Panc1 (cell line): ENCODE measurements around the gene CABLES2.

Experiments used
- POLR2AphosphoS5 ChIP-seq: IDR thresholded peaks from 2 replicates; pipeline ENCODE4 v1.6.1; 2012; ENCODE audit warnings: mild to moderate bottlenecking, low read depth, low read length, moderate library complexity
- SIN3A ChIP-seq: IDR thresholded peaks from 2 replicates; pipeline ENCODE4 v1.6.1; 2012; ENCODE audit warnings: low read depth, mild to moderate bottlenecking, low read length, moderate library complexity, borderline replicate concordance; ENCODE audit not compliant: insufficient read depth
- TF ChIP-seq, protein P1 (sequence below): fragments of 450-650 bp; IDR thresholded peaks from 2 replicates; pipeline ENCODE4 v1.5.1; 2017; ENCODE audit warnings: mild to moderate bottlenecking
- TF ChIP-seq, protein P2 (sequence below), 2 experiments: IDR thresholded peaks; 2 replicates each; pipeline ENCODE4 v1.6.1; 2011 to 2012; ENCODE audit warnings: low read depth in 2 of 2, control low read depth in 1 of 2, low read length in 1 of 2, mild to moderate bottlenecking in 1 of 2, moderate library complexity in 1 of 2; ENCODE audit not compliant: insufficient read depth in 1 of 2

DNA sequence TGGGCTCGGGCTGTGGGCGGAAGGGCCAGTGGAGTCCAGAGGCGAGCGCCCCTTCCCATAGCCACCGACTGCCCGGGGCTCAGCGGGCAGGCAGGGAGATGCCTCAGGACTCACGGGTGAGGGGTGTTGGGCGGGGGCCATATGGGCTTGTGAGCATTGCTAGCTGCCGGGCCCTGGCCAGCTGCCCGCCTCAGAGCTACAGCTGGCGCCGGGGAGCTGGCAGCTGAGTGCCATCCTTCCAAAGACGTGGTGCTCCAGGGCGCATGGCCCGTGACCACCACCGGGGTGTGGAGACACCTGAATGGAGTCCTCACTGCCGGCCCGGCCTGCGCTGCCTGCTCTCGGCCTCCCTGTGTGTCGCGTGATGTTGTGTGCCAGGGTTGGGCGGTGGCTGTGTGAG lies 30.8 kb upstream of the CABLES2 start:
- TF ChIP-seq, protein P1, sequence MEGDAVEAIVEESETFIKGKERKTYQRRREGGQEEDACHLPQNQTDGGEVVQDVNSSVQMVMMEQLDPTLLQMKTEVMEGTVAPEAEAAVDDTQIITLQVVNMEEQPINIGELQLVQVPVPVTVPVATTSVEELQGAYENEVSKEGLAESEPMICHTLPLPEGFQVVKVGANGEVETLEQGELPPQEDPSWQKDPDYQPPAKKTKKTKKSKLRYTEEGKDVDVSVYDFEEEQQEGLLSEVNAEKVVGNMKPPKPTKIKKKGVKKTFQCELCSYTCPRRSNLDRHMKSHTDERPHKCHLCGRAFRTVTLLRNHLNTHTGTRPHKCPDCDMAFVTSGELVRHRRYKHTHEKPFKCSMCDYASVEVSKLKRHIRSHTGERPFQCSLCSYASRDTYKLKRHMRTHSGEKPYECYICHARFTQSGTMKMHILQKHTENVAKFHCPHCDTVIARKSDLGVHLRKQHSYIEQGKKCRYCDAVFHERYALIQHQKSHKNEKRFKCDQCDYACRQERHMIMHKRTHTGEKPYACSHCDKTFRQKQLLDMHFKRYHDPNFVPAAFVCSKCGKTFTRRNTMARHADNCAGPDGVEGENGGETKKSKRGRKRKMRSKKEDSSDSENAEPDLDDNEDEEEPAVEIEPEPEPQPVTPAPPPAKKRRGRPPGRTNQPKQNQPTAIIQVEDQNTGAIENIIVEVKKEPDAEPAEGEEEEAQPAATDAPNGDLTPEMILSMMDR: no peak
- TF ChIP-seq SIN3A: no peak
- no peak for TF ChIP-seq POLR2AphosphoS5
- TF ChIP-seq, protein P2, sequence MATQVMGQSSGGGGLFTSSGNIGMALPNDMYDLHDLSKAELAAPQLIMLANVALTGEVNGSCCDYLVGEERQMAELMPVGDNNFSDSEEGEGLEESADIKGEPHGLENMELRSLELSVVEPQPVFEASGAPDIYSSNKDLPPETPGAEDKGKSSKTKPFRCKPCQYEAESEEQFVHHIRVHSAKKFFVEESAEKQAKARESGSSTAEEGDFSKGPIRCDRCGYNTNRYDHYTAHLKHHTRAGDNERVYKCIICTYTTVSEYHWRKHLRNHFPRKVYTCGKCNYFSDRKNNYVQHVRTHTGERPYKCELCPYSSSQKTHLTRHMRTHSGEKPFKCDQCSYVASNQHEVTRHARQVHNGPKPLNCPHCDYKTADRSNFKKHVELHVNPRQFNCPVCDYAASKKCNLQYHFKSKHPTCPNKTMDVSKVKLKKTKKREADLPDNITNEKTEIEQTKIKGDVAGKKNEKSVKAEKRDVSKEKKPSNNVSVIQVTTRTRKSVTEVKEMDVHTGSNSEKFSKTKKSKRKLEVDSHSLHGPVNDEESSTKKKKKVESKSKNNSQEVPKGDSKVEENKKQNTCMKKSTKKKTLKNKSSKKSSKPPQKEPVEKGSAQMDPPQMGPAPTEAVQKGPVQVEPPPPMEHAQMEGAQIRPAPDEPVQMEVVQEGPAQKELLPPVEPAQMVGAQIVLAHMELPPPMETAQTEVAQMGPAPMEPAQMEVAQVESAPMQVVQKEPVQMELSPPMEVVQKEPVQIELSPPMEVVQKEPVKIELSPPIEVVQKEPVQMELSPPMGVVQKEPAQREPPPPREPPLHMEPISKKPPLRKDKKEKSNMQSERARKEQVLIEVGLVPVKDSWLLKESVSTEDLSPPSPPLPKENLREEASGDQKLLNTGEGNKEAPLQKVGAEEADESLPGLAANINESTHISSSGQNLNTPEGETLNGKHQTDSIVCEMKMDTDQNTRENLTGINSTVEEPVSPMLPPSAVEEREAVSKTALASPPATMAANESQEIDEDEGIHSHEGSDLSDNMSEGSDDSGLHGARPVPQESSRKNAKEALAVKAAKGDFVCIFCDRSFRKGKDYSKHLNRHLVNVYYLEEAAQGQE (IDR thresholded peaks at IDR 0.05; ENCODE audit: insufficient read depth in 1 of 2, low read depth in 2 of 2, low read length in 1 of 2): no peak
